Mesothelial cell of epicardium (in vitro differentiated cells): ENCODE measurements around the gene IL36G. TPM values are rescaled to one million over a fixed set of nuclear protein-coding genes. Genes with fewer than 3 reads are reported as not detected.

Experiments
- DNase-seq, 2 experiments: peaks; one replicate each; pipeline ENCODE4 v3.0.0; 2021; ENCODE audit warnings: low spot score in 2 of 2; ENCODE audit not compliant: unreplicated experiment in 2 of 2
- H3K27ac Mint-ChIP-seq: 2 replicates; pipeline ENCODE4 v1.8.0; 2021; ENCODE audit warnings: mixed read lengths
- H3K27me3 Mint-ChIP-seq: 2 replicates; pipeline ENCODE4 v1.8.0; 2021; ENCODE audit warnings: low read depth, mixed read lengths
- H3K36me3 Mint-ChIP-seq: 2 replicates; pipeline ENCODE4 v1.8.0; 2021; ENCODE audit warnings: mixed read lengths
- H3K4me1 Mint-ChIP-seq: 2 replicates; pipeline ENCODE4 v1.8.0; 2021; ENCODE audit warnings: mixed read lengths
- H3K4me3 Mint-ChIP-seq: 2 replicates; pipeline ENCODE4 v1.8.0; 2021; ENCODE audit warnings: mild to moderate bottlenecking, moderate library complexity, mixed read lengths
- H3K9me3 Mint-ChIP-seq: 2 replicates; pipeline ENCODE4 v1.8.0; 2021; ENCODE audit warnings: mixed read lengths
- CTCF ChIP-seq: fragments of 200-600 bp; sonication (generic); IDR thresholded peaks from one replicate; pipeline ENCODE4 v1.5.0; 2021; ENCODE audit warnings: antibody characterized with exemption; ENCODE audit not compliant: unreplicated experiment
- total RNA-seq: library from RNA; stranded (reverse); gene quantifications from 3 replicates; pipeline ENCODE4 v1.2.1, GENCODE V29; 2021

The IL36G gene
- total RNA-seq, 1 donor from 2014 or later, result not detected

GRCh38 chr2:112973156-112973555 is 4.7 kb upstream of the IL36G start:
- no peak for TF ChIP-seq CTCF
- Mint-ChIP-seq H3K9me3 (no peaks in the 10 kb centered on the region), H3K27me3 (peaks cover 73% of the 10 kb centered on the region), H3K4me1 (no peaks in the 10 kb centered on the region), H3K27ac (no peak overlapping the region), H3K4me3 (no peak overlapping the region), H3K36me3 (no peaks in the 10 kb centered on the region)
- DNase-seq, result no peak

- H3K9me3 Mint-ChIP-seq, result no peaks in the 10 kb centered on the region
- no peak for DNase-seq
These were observed 1.9 kb downstream of the IL36G start for GRCh38 chr2:112979731-112980130.

GRCh38 chr2:112980537-112980936 is 2.7 kb downstream of the IL36G start:
- Mint-ChIP-seq H3K4me3 (no peak overlapping the region), H3K36me3 (no peaks in the 10 kb centered on the region), H3K9me3 (no peaks in the 10 kb centered on the region), H3K27ac (no peak overlapping the region), H3K27me3 (peaks cover 43% of the 10 kb centered on the region), H3K4me1 (no peaks in the 10 kb centered on the region)
- TF ChIP-seq CTCF, result no peak
- no peak for DNase-seq

More at GRCh38 chr2:112979731-112980130, 1.9 kb downstream of the IL36G start:
- Mint-ChIP-seq H3K4me1 (no peaks in the 10 kb centered on the region), H3K4me3 (no peak overlapping the region), H3K27ac (no peak overlapping the region), H3K27me3 (peaks cover 47% of the 10 kb centered on the region), H3K36me3 (no peaks in the 10 kb centered on the region)
- no peak for TF ChIP-seq CTCF

- H3K4me1 Mint-ChIP-seq, result no peaks in the 10 kb centered on the region
- no peak for DNase-seq
- peaks cover 14% of the 10 kb centered on the region for H3K27me3 Mint-ChIP-seq
- H3K36me3 Mint-ChIP-seq, result no peaks in the 10 kb centered on the region
- no peak overlapping the region for H3K4me3 Mint-ChIP-seq
- H3K9me3 Mint-ChIP-seq, result peaks cover 12% of the 10 kb centered on the region
- no peak for TF ChIP-seq CTCF
- no peak overlapping the region for H3K27ac Mint-ChIP-seq
These were observed 7.3 kb downstream of the IL36G start for GRCh38 chr2:112985090-112985489.

GRCh38 chr2:112989611-112990010 is 11.8 kb downstream of the IL36G start:
- Mint-ChIP-seq H3K4me1 (no peaks in the 10 kb centered on the region), H3K9me3 (peaks cover 41% of the 10 kb centered on the region), H3K27me3 (peaks cover 13% of the 10 kb centered on the region), H3K36me3 (no peaks in the 10 kb centered on the region), H3K4me3 (no peak overlapping the region), H3K27ac (no peak overlapping the region)
- TF ChIP-seq CTCF, result no peak
- DNase-seq, result no peak

- H3K27me3 Mint-ChIP-seq, result peaks cover 9% of the 10 kb centered on the region
- no peaks in the 10 kb centered on the region for H3K36me3 Mint-ChIP-seq
- TF ChIP-seq CTCF, result no peak
- DNase-seq, result no peak
- peaks cover 44% of the 10 kb centered on the region for H3K9me3 Mint-ChIP-seq
- H3K4me3 Mint-ChIP-seq, result no peak overlapping the region
- H3K27ac Mint-ChIP-seq, result no peak overlapping the region
- no peaks in the 10 kb centered on the region for H3K4me1 Mint-ChIP-seq
These were observed 16.0 kb downstream of the IL36G start for GRCh38 chr2:112993831-112994230.
